Smooth muscle cell (in vitro differentiated cells): ENCODE results near the gene IP6K3. TPM values are rescaled to one million over a fixed set of nuclear protein-coding genes. Genes with fewer than 3 reads are reported as not detected.

Experiments used
- DNase-seq: peaks from one replicate; lab custom pipeline; 2025; ENCODE audit not compliant: unreplicated experiment; lab: John Stamatoyannopoulos, UW
- H2AFZ ChIP-seq: fragments of 200-600 bp; sonication (generic); 2 replicates; pipeline ENCODE4 v1.6.0; 2016; ENCODE audit warnings: antibody characterized with exemption, low read depth, mild to moderate bottlenecking
- H3F3A ChIP-seq: fragments of 200-600 bp; sonication (generic); 2 replicates; pipeline ENCODE4 v1.6.0; 2017; ENCODE audit warnings: antibody characterized with exemption, low read depth
- H3K27ac ChIP-seq: fragments of 200-600 bp; sonication (generic); 2 replicates; pipeline ENCODE4 v1.5.1; 2016; ENCODE audit warnings: low read depth, mild to moderate bottlenecking
- H3K27me3 ChIP-seq: fragments of 200-600 bp; sonication (generic); 2 replicates; pipeline ENCODE4 v1.6.1; 2016; ENCODE audit warnings: low read depth, mild to moderate bottlenecking
- H3K36me3 ChIP-seq: fragments of 200-600 bp; sonication (generic); 2 replicates; pipeline ENCODE4 v1.5.1; 2016; ENCODE audit warnings: low read depth
- H3K4me1 ChIP-seq: fragments of 200-600 bp; sonication (generic); 2 replicates; pipeline ENCODE4 v1.5.1; 2016; ENCODE audit warnings: low read depth
- H3K4me2 ChIP-seq: fragments of 200-600 bp; sonication (generic); 2 replicates; pipeline ENCODE4 v1.6.0; 2016; ENCODE audit warnings: mild to moderate bottlenecking
- H3K4me3 ChIP-seq: fragments of 200-600 bp; sonication (generic); 2 replicates; pipeline ENCODE4 v1.5.1; 2016; ENCODE audit warnings: mild to moderate bottlenecking
- H3K79me2 ChIP-seq: fragments of 200-600 bp; sonication (generic); 2 replicates; pipeline ENCODE4 v1.6.0; 2016; ENCODE audit warnings: low read depth, mild to moderate bottlenecking
- H3K9ac ChIP-seq: fragments of 200-600 bp; sonication (generic); 2 replicates; pipeline ENCODE4 v1.6.0; 2016; ENCODE audit warnings: low read depth
- H3K9me3 ChIP-seq: fragments of 200-600 bp; sonication (generic); replicated peaks from 2 replicates; pipeline ENCODE4 v1.5.1; 2016; ENCODE audit warnings: low read depth
- H4K20me1 ChIP-seq: fragments of 200-600 bp; sonication (generic); 2 replicates; pipeline ENCODE4 v1.6.0; 2016; ENCODE audit warnings: low read depth
- WGBS: methylation state at CpG from one replicate; pipeline ENCODE4 v1.1.7; 2016; ENCODE audit warnings: low lambda C conversion rate; 5-methylcytosine and 5-hydroxymethylcytosine counted together
- polyA plus RNA-seq: library from polyadenylated mRNA; unstranded; fragments of >200 nt; fragmentation: Nextera tagmentation; extraction: Ambion mirVana; gene quantifications from 2 replicates; pipeline ENCODE4 v1.2.1, GENCODE V29; 2016
- total RNA-seq: library from RNA; depleted of rRNA; stranded (reverse); fragments of >200 nt; gene quantifications from 2 replicates; pipeline ENCODE4 v1.2.3, GENCODE V29; 2014
- TF ChIP-seq, protein P1 (sequence below): fragments of 200-600 bp; sonication (generic); IDR thresholded peaks from 2 replicates; pipeline ENCODE4 v1.5.1; 2017; ENCODE audit warnings: borderline replicate concordance, mild to moderate bottlenecking, antibody characterized with exemption; ENCODE audit not compliant: insufficient read depth, poor library complexity, severe bottlenecking

IP6K3 gene
- total and polyA plus RNA-seq, 2 experiments from 2014 or later, result 2.6 to 5.6 TPM

DNA sequence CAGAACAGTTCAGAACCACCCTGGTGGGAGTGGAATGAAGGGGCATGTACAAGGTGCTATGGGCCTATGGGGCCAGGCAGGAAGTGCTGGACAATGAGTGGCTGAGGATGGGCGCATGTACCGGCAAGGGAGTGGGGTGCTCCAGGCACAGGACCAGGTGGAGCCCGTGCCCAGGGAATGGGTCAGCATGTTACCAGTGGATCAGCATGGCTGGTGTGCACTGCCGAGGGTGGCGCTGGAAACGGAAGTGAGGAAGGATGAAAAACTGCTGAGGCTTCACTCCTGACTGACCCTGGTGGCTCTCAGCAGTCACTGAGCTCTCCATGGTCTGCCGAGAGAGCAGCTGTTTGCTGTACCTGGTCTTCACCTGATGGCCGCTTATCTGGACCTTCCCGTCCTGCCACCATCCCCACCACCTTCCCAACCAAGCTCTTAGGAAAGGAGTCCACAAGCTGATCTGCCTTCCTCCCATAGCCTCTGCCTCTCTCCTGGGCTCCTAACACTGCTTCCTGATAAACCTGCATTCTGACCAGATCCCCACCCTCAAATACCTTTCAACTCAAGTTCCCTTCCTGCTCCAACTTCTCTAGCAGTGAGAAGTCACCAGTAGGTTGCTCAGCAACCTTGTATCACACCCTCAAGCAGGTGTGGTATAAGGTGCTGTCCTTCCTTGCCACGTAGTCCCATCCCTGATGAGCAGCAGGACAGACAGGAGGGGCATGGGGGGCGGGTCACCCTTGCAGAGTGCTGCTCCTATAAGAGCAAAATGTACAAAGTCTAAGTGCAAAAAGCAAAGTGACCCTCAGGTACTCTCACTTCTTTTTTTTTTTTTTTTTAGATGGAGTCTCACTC is 42.3 kb downstream of the IP6K3 start:
- H3K4me3 ChIP-seq, result no peak overlapping the region
- H3K79me2 ChIP-seq, result no peaks in the 10 kb centered on the region
- H3K9ac ChIP-seq, result no peak overlapping the region
- TF ChIP-seq, protein P1, sequence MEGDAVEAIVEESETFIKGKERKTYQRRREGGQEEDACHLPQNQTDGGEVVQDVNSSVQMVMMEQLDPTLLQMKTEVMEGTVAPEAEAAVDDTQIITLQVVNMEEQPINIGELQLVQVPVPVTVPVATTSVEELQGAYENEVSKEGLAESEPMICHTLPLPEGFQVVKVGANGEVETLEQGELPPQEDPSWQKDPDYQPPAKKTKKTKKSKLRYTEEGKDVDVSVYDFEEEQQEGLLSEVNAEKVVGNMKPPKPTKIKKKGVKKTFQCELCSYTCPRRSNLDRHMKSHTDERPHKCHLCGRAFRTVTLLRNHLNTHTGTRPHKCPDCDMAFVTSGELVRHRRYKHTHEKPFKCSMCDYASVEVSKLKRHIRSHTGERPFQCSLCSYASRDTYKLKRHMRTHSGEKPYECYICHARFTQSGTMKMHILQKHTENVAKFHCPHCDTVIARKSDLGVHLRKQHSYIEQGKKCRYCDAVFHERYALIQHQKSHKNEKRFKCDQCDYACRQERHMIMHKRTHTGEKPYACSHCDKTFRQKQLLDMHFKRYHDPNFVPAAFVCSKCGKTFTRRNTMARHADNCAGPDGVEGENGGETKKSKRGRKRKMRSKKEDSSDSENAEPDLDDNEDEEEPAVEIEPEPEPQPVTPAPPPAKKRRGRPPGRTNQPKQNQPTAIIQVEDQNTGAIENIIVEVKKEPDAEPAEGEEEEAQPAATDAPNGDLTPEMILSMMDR, result no peak
- no peak for DNase-seq
- no peak overlapping the region for H3K4me2 ChIP-seq
- no peaks in the 10 kb centered on the region for H3K9me3 ChIP-seq
- no peaks in the 10 kb centered on the region for H3K4me1 ChIP-seq
- no peaks in the 10 kb centered on the region for H3K36me3 ChIP-seq
- no peak overlapping the region for H3K27ac ChIP-seq
- H3F3A ChIP-seq, result no peaks in the 10 kb centered on the region
- WGBS, result 93% methylated on average over 11 of the region's 11 CpGs
- no peaks in the 10 kb centered on the region for H3K27me3 ChIP-seq
- no peak overlapping the region for H2AFZ ChIP-seq
- peaks cover 6% of the 10 kb centered on the region for H4K20me1 ChIP-seq

DNA sequence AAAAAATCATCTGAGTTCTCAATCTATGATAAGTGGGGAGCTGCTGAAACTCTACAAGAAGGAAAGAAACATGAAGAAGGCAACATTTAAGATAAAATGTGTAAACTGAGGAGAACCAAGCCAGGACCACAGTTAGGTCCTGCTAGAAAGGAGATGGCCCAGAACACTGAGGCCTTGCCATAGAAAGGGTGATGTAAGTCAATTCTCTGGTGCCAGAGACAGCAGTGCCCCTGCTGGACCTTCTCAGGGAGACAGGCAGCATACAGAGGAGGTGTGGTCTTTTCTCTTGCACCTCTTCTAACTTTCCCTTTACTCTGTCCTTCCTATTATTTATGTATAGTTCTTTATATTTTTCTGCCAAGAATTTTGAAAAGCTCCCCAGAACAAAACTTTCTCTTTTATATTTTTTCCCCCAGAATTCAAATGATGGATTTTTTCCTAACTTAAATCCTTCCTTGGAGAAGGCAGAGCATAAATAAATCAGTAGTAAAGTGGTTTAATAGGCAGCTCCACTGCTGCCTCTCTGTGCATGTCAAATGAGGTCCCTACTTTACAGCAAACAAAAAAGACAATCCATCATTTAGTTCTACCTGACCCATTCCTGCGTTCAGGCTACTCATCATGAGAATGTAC is 44.2 kb downstream of the IP6K3 start:
- H4K20me1 ChIP-seq, result peaks cover 6% of the 10 kb centered on the region
- no peak overlapping the region for H3K9ac ChIP-seq
- TF ChIP-seq, protein P1, result peak; percentile 39
- no peaks in the 10 kb centered on the region for H3K9me3 ChIP-seq
- H3K36me3 ChIP-seq, result no peaks in the 10 kb centered on the region
- H3K4me1 ChIP-seq, result no peaks in the 10 kb centered on the region
- DNase-seq, result no peak
- H3F3A ChIP-seq, result no peaks in the 10 kb centered on the region
- H3K4me2 ChIP-seq, result no peak overlapping the region
- WGBS, result 87% methylated on average over 1 of the region's 1 CpG
- H2AFZ ChIP-seq, result no peak overlapping the region
- H3K27me3 ChIP-seq, result no peaks in the 10 kb centered on the region
- H3K4me3 ChIP-seq, result no peak overlapping the region
- no peak overlapping the region for H3K27ac ChIP-seq
- H3K79me2 ChIP-seq, result no peaks in the 10 kb centered on the region

DNA sequence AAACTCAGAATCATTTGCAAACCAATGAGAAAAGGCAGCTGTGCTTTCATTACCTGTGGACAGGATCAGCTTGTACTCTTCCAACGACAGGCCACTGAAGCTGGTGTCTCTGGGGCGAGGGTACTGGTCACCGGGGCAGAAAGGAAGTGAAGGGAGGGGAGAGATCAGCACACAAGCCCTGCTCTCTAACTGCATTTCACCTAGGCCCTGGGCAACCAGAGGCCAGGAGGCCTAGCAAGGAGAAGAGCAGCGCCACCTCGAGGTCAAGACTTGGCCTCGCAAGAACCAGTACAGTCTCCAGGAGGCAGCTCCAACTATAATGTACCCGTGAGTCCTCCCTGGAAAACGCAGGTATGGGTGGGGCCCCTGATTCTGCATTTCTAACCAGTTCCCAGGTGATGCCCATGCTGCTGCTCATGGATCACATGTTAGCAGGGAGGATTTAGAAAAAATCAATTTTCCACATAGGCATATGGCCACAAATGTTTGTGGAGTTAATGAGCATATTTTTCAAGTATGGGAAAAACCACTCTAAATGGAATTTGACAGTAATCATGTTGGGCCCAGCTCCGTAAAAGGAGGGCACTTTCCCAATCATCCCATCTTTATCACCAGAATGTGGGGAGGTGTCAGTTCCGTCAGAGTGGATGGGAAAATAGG is 46.2 kb downstream of the IP6K3 start:
- Histone ChIP-seq H3K9ac (no peak overlapping the region), H3K27ac (no peak overlapping the region), H3K4me2 (no peak overlapping the region), H3K27me3 (no peaks in the 10 kb centered on the region), H3K36me3 (no peaks in the 10 kb centered on the region), H2AFZ (no peak overlapping the region), H3K4me1 (no peaks in the 10 kb centered on the region), H3K79me2 (no peaks in the 10 kb centered on the region), H3K9me3 (no peaks in the 10 kb centered on the region), H4K20me1 (peaks cover 4% of the 10 kb centered on the region), H3K4me3 (no peak overlapping the region), H3F3A (no peaks in the 10 kb centered on the region)
- 47% methylated on average over 10 of the region's 10 CpGs for WGBS
- peak; percentile 10 for DNase-seq
- TF ChIP-seq, protein P1, result peak; percentile 68
